ENCODE results near the gene KCNJ12. TPM values are rescaled to one million over a fixed set of nuclear protein-coding genes. Genes with fewer than 3 reads are reported as not detected.

The KCNJ12 gene
- total RNA-seq, 1 donor from 2014 or later: 13.2 TPM

DNA sequence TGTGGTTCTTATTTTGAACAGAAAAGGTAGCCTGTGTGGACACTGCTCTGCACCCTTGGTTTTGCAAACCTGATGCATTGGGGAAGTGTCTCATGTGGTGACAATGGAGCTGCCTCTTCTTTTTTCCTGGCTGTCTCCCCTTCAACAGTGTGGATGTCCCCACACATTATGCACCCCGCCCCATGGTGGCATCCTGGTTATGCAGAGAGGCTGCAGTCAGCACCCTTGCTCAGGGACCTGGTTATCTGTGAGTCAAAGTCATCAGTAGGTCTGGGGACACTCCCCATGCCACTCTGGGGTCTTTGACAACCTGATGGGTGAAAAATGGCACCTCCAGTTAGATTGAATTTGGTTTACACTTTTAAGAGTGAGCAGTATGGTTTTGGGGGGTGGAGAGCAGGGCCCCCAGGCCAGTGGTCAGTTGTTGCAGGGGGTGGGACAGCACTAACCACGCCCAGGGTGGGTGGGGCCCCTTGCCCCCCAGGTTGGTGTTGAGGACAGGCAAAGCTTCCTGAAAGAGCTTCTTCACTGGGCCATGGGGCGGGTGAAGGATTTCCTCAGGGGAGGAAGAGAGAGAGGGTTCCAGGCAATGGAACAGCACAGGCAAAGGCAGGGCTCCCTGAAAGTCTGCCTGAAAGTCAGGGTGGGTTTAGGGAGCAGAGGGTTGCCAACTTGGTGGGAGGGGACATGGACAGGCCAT lies 24.6 kb upstream of the KCNJ12 start:
- TF ChIP-seq, protein P1, sequence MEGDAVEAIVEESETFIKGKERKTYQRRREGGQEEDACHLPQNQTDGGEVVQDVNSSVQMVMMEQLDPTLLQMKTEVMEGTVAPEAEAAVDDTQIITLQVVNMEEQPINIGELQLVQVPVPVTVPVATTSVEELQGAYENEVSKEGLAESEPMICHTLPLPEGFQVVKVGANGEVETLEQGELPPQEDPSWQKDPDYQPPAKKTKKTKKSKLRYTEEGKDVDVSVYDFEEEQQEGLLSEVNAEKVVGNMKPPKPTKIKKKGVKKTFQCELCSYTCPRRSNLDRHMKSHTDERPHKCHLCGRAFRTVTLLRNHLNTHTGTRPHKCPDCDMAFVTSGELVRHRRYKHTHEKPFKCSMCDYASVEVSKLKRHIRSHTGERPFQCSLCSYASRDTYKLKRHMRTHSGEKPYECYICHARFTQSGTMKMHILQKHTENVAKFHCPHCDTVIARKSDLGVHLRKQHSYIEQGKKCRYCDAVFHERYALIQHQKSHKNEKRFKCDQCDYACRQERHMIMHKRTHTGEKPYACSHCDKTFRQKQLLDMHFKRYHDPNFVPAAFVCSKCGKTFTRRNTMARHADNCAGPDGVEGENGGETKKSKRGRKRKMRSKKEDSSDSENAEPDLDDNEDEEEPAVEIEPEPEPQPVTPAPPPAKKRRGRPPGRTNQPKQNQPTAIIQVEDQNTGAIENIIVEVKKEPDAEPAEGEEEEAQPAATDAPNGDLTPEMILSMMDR (IDR thresholded peaks at IDR 0.05): no peak
- H3K27me3 ChIP-seq: no peaks in the 10 kb centered on the region
- H3K27ac ChIP-seq: no peak overlapping the region
- no peaks in the 10 kb centered on the region for H3K36me3 ChIP-seq
- DNase-seq (ENCODE audit: low spot score in 2 of 2): no peak
- no peaks in the 10 kb centered on the region for H3K9me3 ChIP-seq
- intact Hi-C loops (cut with DNase I): no loop called here
- no peak overlapping the region for H3K4me3 ChIP-seq
- peaks cover 0 to 2% of the 10 kb centered on the region in 2 donors for H3K4me1 ChIP-seq

DNA sequence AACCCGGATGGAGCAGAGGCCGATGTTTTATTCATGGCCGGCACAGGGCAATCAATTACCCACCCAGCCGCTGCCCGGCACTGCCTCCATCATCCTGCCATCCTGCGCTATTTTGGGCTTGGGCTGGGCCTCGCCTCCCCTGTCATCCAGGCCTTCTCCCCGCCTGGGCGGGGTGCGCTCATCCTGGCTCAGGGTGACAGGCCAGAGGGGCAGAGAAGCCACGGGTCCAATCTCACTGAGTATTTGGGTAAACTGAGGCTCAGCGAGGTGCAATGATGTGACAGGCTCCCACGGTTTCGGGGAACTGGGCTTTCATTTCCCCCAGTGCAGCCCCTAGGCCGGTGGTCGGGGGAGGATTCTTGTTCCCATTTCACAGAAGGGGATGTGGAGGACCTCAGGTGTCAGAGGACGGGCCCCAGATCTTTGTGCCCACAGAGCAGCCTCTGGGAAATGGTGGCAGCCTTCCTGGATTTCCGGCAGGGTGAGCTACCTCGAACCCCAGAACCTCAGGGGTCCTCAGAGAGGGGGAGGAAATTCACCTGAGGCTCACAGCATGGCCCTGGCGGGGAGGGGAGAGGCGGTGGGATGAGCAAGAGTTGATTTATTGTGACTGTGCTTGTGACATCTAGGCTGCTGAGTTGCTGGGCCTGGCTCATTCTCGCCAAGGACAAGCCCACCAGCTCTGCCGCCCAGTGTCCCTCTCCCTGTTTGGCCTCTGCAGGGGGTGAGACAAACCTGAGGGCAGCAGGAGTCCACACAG lies 23.8 kb upstream of the KCNJ12 start:
- TF ChIP-seq, protein P1 (IDR thresholded peaks at IDR 0.05): no peak
- Histone ChIP-seq H3K27ac (no peak overlapping the region), H3K4me1 (no peaks in the 10 kb centered on the region), H3K27me3 (no peaks in the 10 kb centered on the region), H3K9me3 (no peaks in the 10 kb centered on the region), H3K4me3 (no peak overlapping the region), H3K36me3 (no peaks in the 10 kb centered on the region)
- intact Hi-C loops (cut with DNase I): no loop called here
- no peak for DNase-seq (ENCODE audit: low spot score in 2 of 2)

DNA sequence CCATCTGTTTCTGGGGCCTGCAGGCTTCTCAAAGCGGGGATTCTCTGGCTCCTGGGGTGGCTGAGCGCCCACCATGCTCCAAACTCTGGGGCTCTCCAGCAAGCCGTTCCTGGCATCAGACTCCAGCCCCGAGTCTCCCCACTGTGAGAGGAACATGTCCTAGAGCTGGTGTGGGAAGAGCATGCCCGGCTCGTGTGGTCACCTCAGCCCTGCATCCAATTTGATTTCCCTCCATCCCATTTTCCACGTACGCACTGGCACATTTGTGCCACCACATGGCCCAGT lies 23.2 kb upstream of the KCNJ12 start:
- intact Hi-C loops (cut with DNase I): no loop called here

DNA sequence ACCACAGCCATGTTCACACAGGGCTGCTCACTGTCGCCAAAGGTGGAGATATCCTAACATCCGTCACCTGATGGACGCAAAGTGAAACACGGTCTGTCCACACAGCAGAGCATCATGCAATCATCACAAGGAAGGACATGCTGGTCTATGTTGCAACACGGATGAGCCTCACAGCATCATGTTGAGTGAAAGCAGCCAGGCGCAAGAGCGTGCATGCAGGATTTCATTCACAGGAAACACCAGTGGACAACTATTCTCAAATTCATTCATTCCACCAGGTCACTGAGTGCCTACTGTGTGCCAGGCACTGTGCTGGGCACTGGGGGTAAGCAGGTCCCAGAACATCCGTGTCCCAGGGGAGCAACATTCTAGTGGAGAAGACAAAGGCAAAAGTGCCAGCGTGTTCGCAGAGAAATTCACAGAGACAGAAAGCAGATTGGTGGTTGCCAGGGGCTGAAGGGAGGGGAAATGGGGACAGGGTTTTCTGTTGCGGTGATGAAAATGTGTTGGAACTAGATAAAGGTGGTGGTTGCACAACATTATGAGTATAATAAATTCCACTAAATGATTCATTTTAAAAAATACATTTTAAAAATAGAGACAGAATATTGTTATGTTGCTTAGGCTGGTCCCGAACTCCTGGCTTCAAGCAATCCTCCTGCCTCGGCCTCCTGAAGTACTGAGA lies 22.7 kb upstream of the KCNJ12 start:
- intact Hi-C loops (cut with DNase I): no loop called here

More for the DNA sequence above, 23.2 kb upstream of the KCNJ12 start:
- no peak for DNase-seq (ENCODE audit: low spot score in 2 of 2)
- no peaks in the 10 kb centered on the region for H3K4me1 ChIP-seq
- TF ChIP-seq, protein P1 (IDR thresholded peaks at IDR 0.05): no peak
- no peak overlapping the region for H3K4me3 ChIP-seq
- H3K27me3 ChIP-seq: no peaks in the 10 kb centered on the region
- H3K36me3 ChIP-seq: no peaks in the 10 kb centered on the region
- H3K27ac ChIP-seq: no peak overlapping the region
- H3K9me3 ChIP-seq: no peaks in the 10 kb centered on the region

DNA sequence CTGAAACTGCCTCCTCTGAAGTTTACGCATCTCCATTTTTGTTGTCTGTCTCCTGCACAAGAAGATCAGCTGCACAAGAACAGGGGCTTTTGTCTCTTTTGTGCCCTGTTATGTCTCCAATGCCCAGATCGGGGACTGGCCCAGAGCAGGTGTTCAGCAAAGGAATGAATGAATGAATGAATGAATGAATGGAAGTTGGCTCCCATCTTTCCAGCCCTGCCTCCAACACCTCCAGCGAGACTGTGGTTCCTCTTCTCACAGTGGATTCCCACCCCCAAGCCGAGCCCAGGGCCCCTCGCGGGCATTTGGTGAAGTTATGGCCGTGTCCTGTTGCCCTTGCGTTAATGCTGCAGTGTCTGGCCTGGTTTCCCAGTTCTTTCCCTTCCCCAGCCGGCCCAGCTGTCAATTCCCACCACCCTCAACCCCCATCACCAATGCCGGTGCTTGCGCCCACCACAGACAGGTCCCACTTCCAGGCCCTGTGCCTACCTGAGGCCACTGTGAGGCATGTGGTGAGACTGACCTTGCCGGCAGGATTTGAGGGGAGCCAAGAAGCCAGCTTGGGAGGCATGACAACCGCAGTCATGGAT lies 21.3 kb upstream of the KCNJ12 start:
- no peak overlapping the region for H3K4me3 ChIP-seq
- H3K27ac ChIP-seq: no peak overlapping the region
- no peaks in the 10 kb centered on the region for H3K9me3 ChIP-seq
- no peaks in the 10 kb centered on the region for H3K4me1 ChIP-seq
- TF ChIP-seq, protein P1 (IDR thresholded peaks at IDR 0.05): no peak
- H3K27me3 ChIP-seq: no peaks in the 10 kb centered on the region
- no peaks in the 10 kb centered on the region for H3K36me3 ChIP-seq
- intact Hi-C loops (cut with DNase I): no loop called here
- no peak for DNase-seq (ENCODE audit: low spot score in 2 of 2)

More for the DNA sequence above, 22.7 kb upstream of the KCNJ12 start:
- no peak for DNase-seq (ENCODE audit: low spot score in 2 of 2)
- H3K4me3 ChIP-seq: no peak overlapping the region
- TF ChIP-seq, protein P1 (IDR thresholded peaks at IDR 0.05): no peak
- H3K36me3 ChIP-seq: no peaks in the 10 kb centered on the region
- no peaks in the 10 kb centered on the region for H3K9me3 ChIP-seq
- no peaks in the 10 kb centered on the region for H3K4me1 ChIP-seq
- H3K27me3 ChIP-seq: no peaks in the 10 kb centered on the region
- H3K27ac ChIP-seq: no peak overlapping the region
